Keratinocyte (primary cell): ENCODE results near the gene NCOA3.

Experiments used
- EZH2 ChIP-seq: IDR thresholded peaks from one replicate; pipeline ENCODE4 v1.6.1; 2012; ENCODE audit warnings: inconsistent platforms, mild to moderate bottlenecking, low read length, moderate library complexity
- TF ChIP-seq, protein P1 (sequence below), 3 experiments: IDR thresholded peaks in 1 of 3; conservative IDR thresholded peaks in 1 of 3; optimal IDR thresholded peaks in 1 of 3; 2 replicates in 2 of 3; 3 replicates in 1 of 3; pipeline versions ENCODE3 to v1.5.1; 2011; ENCODE audit warnings: low read length in 3 of 3, mild to moderate bottlenecking in 3 of 3, moderate library complexity in 2 of 3, control low read depth in 1 of 3, inconsistent platforms in 1 of 3; ENCODE audit not compliant: insufficient read depth in 2 of 3; ENCODE audit errors: extremely low read depth in 1 of 3

DNA sequence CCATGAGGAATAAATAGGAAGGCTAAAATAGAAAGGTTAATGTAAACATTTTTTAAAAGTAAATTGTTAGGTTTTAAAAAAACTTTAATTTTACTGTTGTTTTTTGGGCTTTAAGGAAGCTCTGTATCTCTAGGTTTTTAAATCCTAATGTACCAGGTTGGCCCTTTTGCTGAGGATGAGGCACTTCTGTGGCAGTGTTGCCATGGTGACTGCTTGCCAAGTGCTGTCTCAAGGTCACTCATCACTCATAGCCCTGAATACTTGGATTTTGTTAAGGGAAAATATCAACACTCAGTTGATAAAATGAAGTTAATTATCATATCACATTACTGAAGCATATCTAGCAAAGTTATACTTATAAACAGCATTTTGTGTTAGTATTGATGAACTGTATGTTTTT lies 50.2 kb downstream of the NCOA3 start:
- TF ChIP-seq, protein P1, sequence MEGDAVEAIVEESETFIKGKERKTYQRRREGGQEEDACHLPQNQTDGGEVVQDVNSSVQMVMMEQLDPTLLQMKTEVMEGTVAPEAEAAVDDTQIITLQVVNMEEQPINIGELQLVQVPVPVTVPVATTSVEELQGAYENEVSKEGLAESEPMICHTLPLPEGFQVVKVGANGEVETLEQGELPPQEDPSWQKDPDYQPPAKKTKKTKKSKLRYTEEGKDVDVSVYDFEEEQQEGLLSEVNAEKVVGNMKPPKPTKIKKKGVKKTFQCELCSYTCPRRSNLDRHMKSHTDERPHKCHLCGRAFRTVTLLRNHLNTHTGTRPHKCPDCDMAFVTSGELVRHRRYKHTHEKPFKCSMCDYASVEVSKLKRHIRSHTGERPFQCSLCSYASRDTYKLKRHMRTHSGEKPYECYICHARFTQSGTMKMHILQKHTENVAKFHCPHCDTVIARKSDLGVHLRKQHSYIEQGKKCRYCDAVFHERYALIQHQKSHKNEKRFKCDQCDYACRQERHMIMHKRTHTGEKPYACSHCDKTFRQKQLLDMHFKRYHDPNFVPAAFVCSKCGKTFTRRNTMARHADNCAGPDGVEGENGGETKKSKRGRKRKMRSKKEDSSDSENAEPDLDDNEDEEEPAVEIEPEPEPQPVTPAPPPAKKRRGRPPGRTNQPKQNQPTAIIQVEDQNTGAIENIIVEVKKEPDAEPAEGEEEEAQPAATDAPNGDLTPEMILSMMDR (optimal IDR thresholded peaks at IDR 0.05 in 1 of 3, IDR thresholded peaks at IDR 0.05 in 1 of 3, conservative IDR thresholded peaks at IDR 0.05 in 1 of 3; ENCODE audit: extremely low read depth in 1 of 3, insufficient read depth in 2 of 3, low read length in 3 of 3) = no peak
- TF ChIP-seq EZH2 = no peak
